Body of pancreas (tissue), 4 donors: ENCODE measurements around the gene UGT1A6. TPM values are rescaled to one million over a fixed set of nuclear protein-coding genes. Genes with fewer than 3 reads are reported as not detected.

ENCODE experiments used
- ATAC-seq: fragments of 150-250 bp; one replicate; pipeline ENCODE4 v1.9.1; 2016
- DNase-seq, 4 donors: peaks; one replicate each; pipeline ENCODE4 v3.0.0-alpha.2; 2019
- H3K27ac ChIP-seq, 4 donors: fragments of 200-600 bp; sonication (generic); 1 replicate in 3 of 4; 2 replicates in 1 of 4; pipeline versions ENCODE4 v1.5.1 to v1.6.1; 2016 to 2019; ENCODE audit warnings: mild to moderate bottlenecking in 1 of 4, mixed read lengths in 1 of 4, moderate library complexity in 1 of 4
- H3K27me3 ChIP-seq, 2 donors: fragments of 200-600 bp; sonication (generic); one replicate each; pipeline ENCODE4 v1.6.0; 2016; ENCODE audit warnings: mild to moderate bottlenecking in 1 of 2
- H3K36me3 ChIP-seq, 2 donors: fragments of 200-600 bp; sonication (generic); replicated peaks in 1 of 2; 2 replicates each; pipeline ENCODE4 v1.5.1; 2016; ENCODE audit warnings: low read depth in 2 of 2; ENCODE audit not compliant: insufficient read depth in 1 of 2
- H3K4me1 ChIP-seq: fragments of 200-600 bp; sonication (generic); one replicate; pipeline ENCODE4 v1.6.0; 2016
- H3K4me3 ChIP-seq, 2 donors: fragments of 200-600 bp; sonication (generic); 1 replicate in 1 of 2; 2 replicates in 1 of 2; pipeline ENCODE4 v1.5.1; 2016 to 2019
- H3K9me3 ChIP-seq, 3 donors: fragments of 200-600 bp; sonication (generic); 1 replicate in 2 of 3; 2 replicates in 1 of 3; pipeline ENCODE4 v1.5.1; 2016
- CTCF ChIP-seq, 7 experiments: fragments of 450-650 bp in 4 of 7; fragments of 200-600 bp in 3 of 7; sonication (generic) in 3 of 7; IDR thresholded peaks; one replicate each; pipeline ENCODE4 v1.5.1; 2016 to 2019; ENCODE audit warnings: antibody characterized with exemption in 7 of 7
- POLR2A ChIP-seq, 3 donors: fragments of 450-650 bp; IDR thresholded peaks; one replicate each; pipeline ENCODE4 v1.6.1; 2016; ENCODE audit warnings: antibody characterized with exemption in 3 of 3, mild to moderate bottlenecking in 2 of 3
- WGBS, 2 donors: methylation state at CpG; one replicate each; pipeline ENCODE4 v1.1.5; 2017; 5-methylcytosine and 5-hydroxymethylcytosine counted together
- intact Hi-C: fragments of 100-400 bp; cut with DNase I; formaldehyde crosslinking; loops from one replicate; pipeline ENCODE4 v1.15.1; 2023
- total RNA-seq, 2 donors: library from RNA; depleted of rRNA; stranded (reverse); fragments of >200 nt; gene quantifications; one replicate each; pipeline ENCODE4 v1.1.0, GENCODE V29; 2016

UGT1A6 gene
- total RNA-seq, 2 donors from 2014 or later, result 0.33 TPM; not detected in 1

GRCh38 chr2:233807215-233807865, 114.7 kb downstream of the UGT1A6 start:
- H3K27me3 ChIP-seq, result no peaks in the 10 kb centered on the region
- no peaks in the 10 kb centered on the region for H3K36me3 ChIP-seq
- H3K9me3 ChIP-seq, result no peaks in the 10 kb centered on the region
- DNase-seq (peak in 1 of 4 donors; percentile 5), ATAC-seq (no peak)
- 53 to 70% methylated on average over 9 to 12 of the region's 12 CpGs for WGBS, 2 donors
- TF ChIP-seq POLR2A (IDR thresholded peaks at IDR 0.05) (no peak), CTCF (IDR thresholded peaks at IDR 0.05) (no peak)
- H3K4me3 ChIP-seq, result no peak overlapping the region
- H3K27ac ChIP-seq, result no peak overlapping the region
- no peaks in the 10 kb centered on the region for H3K4me1 ChIP-seq
- intact Hi-C loops, result no loop called here

DNA sequence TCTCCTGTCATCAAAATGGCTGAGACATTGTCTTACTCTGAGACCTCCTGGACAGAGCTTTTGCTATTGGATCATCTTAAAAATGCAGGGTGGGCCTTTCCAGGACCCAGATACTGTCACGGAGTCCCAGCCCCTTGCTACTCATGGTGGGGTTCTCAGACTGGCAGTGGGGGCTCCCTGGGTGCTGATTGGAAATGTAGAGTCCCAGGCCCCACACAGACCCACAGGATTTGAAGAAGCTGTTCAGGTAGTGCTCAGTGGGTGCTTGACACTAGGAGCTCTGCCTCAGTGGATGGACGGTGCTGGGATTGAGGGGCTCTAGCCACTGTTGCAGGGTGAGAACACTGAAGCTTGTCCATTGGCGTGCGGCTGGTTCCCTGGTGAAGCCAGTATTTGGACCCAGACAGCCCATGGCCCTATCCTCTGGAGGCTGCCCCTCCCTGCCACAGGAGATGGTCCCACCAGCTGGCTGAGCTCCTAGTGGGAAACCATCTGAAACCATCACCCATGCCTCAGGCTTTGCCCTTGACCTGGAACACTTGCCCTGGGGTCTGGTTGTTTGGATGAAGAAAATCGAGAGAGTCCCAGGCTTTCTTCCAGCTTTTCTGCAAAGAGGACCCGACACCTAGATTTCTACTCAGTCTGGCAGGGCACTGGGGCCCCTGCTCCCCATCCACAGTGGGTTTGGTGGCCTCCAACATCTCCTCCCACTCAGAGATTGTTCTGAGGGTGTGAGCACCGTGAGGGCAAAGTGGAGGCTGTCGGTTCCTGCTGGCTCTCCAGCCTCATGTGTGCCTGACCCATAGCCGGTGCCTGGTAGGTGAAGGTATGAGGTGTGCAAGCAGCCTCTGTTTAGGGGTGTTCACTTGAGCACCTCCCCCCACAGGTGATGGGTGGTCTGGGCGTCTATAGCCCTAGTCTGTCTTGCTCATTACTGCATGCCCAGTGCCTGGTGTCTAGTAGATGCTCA, 115.6 kb downstream of the UGT1A6 start:
- Histone ChIP-seq H3K36me3 (no peaks in the 10 kb centered on the region), H3K4me1 (no peaks in the 10 kb centered on the region), H3K9me3 (no peaks in the 10 kb centered on the region), H3K4me3 (no peak overlapping the region), H3K27me3 (no peaks in the 10 kb centered on the region), H3K27ac (no peak overlapping the region)
- TF ChIP-seq POLR2A (IDR thresholded peaks at IDR 0.05) (no peak), CTCF (IDR thresholded peaks at IDR 0.05) (no peak)
- DNase-seq, result peak in 1 of 4 donors; percentile 5
- WGBS, 2 donors, result 63 to 71% methylated on average over 7 to 10 of the region's 10 CpGs
- no peak for ATAC-seq
- intact Hi-C loops, result no loop called here

DNA sequence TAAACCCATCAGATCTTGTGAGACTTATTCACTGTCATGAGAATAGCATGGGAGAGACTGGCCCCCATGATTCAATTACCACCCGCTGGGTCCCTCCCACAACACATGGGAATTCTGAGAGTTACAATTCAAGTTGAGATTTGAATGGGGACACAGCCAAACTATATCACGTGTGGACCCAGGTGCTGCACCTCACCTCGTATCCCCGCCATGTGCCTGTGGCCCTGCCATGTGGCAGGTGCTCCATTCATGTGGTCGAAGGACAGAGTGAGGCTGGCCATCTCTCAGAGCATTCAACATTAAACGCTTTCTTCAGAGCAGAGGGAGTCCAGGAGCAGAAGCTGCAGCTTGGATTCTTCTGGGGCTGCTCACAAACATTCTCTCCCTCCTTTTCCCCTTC, 117.7 kb downstream of the UGT1A6 start:
- Histone ChIP-seq H3K27ac (no peak overlapping the region), H3K4me1 (no peaks in the 10 kb centered on the region), H3K36me3 (no peaks in the 10 kb centered on the region), H3K4me3 (no peak overlapping the region), H3K9me3 (no peaks in the 10 kb centered on the region), H3K27me3 (no peaks in the 10 kb centered on the region)
- ATAC-seq, result no peak
- no peak for DNase-seq
- intact Hi-C loops, result no loop called here
- 76 to 79% methylated on average over 6 of the region's 6 CpGs for WGBS, 2 donors
- TF ChIP-seq CTCF (IDR thresholded peaks at IDR 0.05) (no peak), POLR2A (IDR thresholded peaks at IDR 0.05) (no peak)

DNA sequence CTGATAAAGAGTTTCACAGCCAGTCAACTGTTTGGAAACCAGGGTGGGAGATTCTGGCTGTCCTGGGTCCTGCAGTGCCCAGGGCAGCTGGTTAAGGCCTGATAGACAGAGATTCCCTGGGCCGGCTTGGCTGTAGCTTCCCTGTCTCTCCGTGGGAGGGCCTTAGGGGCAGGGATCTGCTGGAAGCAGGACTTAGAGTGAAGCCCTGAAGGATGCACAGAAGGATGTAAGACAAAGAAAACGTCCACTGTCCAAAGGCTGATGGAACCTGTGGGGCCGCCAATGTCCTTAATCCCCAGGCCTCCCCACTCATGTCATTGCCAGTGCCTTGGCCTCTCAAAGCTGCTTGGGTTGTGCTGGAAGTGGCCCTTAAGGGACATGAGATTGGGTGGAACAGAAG, 118.4 kb downstream of the UGT1A6 start:
- Histone ChIP-seq H3K36me3 (no peaks in the 10 kb centered on the region), H3K27ac (no peak overlapping the region), H3K4me1 (no peaks in the 10 kb centered on the region), H3K27me3 (no peaks in the 10 kb centered on the region), H3K4me3 (no peak overlapping the region), H3K9me3 (no peaks in the 10 kb centered on the region)
- no peak for TF ChIP-seq POLR2A (IDR thresholded peaks at IDR 0.05)
- TF ChIP-seq CTCF (IDR thresholded peaks at IDR 0.05), result no peak
- DNase-seq (peak in 1 of 4 donors; percentile 3), ATAC-seq (no peak)
- 67 to 80% methylated on average over 4 of the region's 4 CpGs for WGBS, 2 donors
- intact Hi-C loops, result no loop called here
